Prostate gland (tissue), 2 donors: ENCODE data around the gene NANOG.

ENCODE experiments used
- POLR2A ChIP-seq: fragments of 450-650 bp; IDR thresholded peaks from one replicate; pipeline ENCODE4 v1.6.1; 2016; ENCODE audit warnings: antibody characterized with exemption, mild to moderate bottlenecking
- POLR2AphosphoS5 ChIP-seq: sonication (generic); formaldehyde crosslinking; IDR thresholded peaks from one replicate; pipeline ENCODE4 v1.6.1; 2017; ENCODE audit warnings: antibody characterized with exemption
- TF ChIP-seq, protein P1 (sequence below), 4 experiments: fragments of 200-600 bp in 2 of 4; fragments of 450-650 bp in 2 of 4; sonication (generic) in 2 of 4; IDR thresholded peaks; 1 replicate in 3 of 4; 2 replicates in 1 of 4; pipeline ENCODE4 v1.5.1; 2016 to 2019; ENCODE audit warnings: antibody characterized with exemption in 4 of 4, mild to moderate bottlenecking in 2 of 4, moderate library complexity in 2 of 4

DNA sequence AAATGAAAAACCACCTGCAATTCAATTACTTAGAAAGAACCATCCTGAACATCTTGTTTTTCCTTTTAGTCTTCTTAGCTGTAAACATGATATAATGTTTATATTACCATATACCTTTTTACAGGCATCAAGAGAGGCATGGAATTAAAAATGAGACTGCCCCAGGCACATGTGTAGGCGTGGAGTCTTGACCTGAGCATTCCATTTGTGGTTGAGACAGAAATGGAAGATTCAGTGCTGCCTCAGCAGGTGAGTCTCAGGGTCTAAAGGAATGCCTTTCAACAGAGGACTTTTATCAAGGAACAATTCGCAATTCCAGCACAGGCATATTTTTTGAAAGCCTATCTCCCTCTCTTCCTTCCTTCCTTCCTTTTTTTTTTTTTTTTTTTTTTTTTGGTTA lies 32.2 kb upstream of the NANOG start:
- TF ChIP-seq POLR2A: no peak
- TF ChIP-seq, protein P1, sequence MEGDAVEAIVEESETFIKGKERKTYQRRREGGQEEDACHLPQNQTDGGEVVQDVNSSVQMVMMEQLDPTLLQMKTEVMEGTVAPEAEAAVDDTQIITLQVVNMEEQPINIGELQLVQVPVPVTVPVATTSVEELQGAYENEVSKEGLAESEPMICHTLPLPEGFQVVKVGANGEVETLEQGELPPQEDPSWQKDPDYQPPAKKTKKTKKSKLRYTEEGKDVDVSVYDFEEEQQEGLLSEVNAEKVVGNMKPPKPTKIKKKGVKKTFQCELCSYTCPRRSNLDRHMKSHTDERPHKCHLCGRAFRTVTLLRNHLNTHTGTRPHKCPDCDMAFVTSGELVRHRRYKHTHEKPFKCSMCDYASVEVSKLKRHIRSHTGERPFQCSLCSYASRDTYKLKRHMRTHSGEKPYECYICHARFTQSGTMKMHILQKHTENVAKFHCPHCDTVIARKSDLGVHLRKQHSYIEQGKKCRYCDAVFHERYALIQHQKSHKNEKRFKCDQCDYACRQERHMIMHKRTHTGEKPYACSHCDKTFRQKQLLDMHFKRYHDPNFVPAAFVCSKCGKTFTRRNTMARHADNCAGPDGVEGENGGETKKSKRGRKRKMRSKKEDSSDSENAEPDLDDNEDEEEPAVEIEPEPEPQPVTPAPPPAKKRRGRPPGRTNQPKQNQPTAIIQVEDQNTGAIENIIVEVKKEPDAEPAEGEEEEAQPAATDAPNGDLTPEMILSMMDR (IDR thresholded peaks at IDR 0.05): no peak
- no peak for TF ChIP-seq POLR2AphosphoS5
